Immature natural killer cell (primary cell): ENCODE data around the gene HS6ST1. TPM values are rescaled to one million over a fixed set of nuclear protein-coding genes. Genes with fewer than 3 reads are reported as not detected.
A peak's percentile ranks its signal among the peaks of the same experiment; 100 is the strongest.

ENCODE experiments used
- DNase-seq, 3 donors: peaks; one replicate each; pipeline ENCODE4 v3.0.0; 2022; ENCODE audit warnings: mixed read lengths in 1 of 3
- H3K27ac Mint-ChIP-seq, 6 donors: one replicate each; pipeline ENCODE4 v1.8.0; 2020; ENCODE audit warnings: mixed read lengths in 6 of 6, mild to moderate bottlenecking in 5 of 6, inconsistent platforms in 4 of 6, moderate library complexity in 3 of 6
- H3K27me3 Mint-ChIP-seq, 3 donors: one replicate each; pipeline ENCODE4 v1.8.0; 2020 to 2021; ENCODE audit warnings: low read depth in 3 of 3, mild to moderate bottlenecking in 3 of 3, mixed read lengths in 3 of 3, moderate library complexity in 3 of 3, inconsistent platforms in 1 of 3
- H3K36me3 Mint-ChIP-seq, 3 donors: one replicate each; pipeline ENCODE4 v1.8.0; 2020; ENCODE audit warnings: mixed read lengths in 3 of 3, inconsistent platforms in 2 of 3, mild to moderate bottlenecking in 2 of 3
- H3K4me1 Mint-ChIP-seq, 2 donors: one replicate each; pipeline ENCODE4 v1.8.0; 2020; ENCODE audit warnings: inconsistent platforms in 2 of 2, mild to moderate bottlenecking in 2 of 2, mixed read lengths in 2 of 2, moderate library complexity in 1 of 2
- H3K4me3 Mint-ChIP-seq, 5 donors: one replicate each; pipeline ENCODE4 v1.8.0; 2020; ENCODE audit warnings: mild to moderate bottlenecking in 5 of 5, mixed read lengths in 5 of 5, inconsistent platforms in 3 of 5, moderate library complexity in 3 of 5
- H3K9me3 Mint-ChIP-seq, 6 donors: one replicate each; pipeline ENCODE4 v1.8.0; 2020; ENCODE audit warnings: mild to moderate bottlenecking in 6 of 6, mixed read lengths in 6 of 6, inconsistent platforms in 4 of 6, moderate library complexity in 3 of 6
- polyA plus RNA-seq, 3 donors: library from polyadenylated mRNA; unstranded; fragments of 300-500 nt; fragmentation: Illumina TruSeq; gene quantifications; one replicate each; pipeline ENCODE4 v1.2.3, GENCODE V29; 2021

HS6ST1 gene
- polyA plus RNA-seq, 3 donors from 2014 or later, result 5.1 to 6.6 (median 6.0) TPM

GRCh38 chr2:128279786-128280157, 38.9 kb downstream of the HS6ST1 start:
- Mint-ChIP-seq H3K27ac (peak overlapping the region; percentile 73 to 88 (median 86)), H3K27me3 (peaks cover 0 to 5% (median 1%) of the 10 kb centered on the region in 3 donors), H3K4me3 (peak overlapping the region; percentile 68 to 77 (median 73)), H3K9me3 (peaks cover 0 to 2% (median 0%) of the 10 kb centered on the region in 6 donors), H3K36me3 (peaks cover 0 to 3% (median 0%) of the 10 kb centered on the region in 3 donors), H3K4me1 (peaks cover 79 to 81% of the 10 kb centered on the region in 2 donors)
- no peak for DNase-seq

- no peak for DNase-seq
- Mint-ChIP-seq H3K36me3 (peaks cover 3 to 8% (median 5%) of the 10 kb centered on the region in 3 donors), H3K27ac (peak overlapping the region; percentile 73 to 88 (median 86)), H3K27me3 (peaks cover 0 to 5% (median 1%) of the 10 kb centered on the region in 3 donors), H3K4me1 (peaks cover 86 to 87% of the 10 kb centered on the region in 2 donors), H3K4me3 (peak overlapping the region in 4 of 5 donors; percentile 48 to 77 (median 67)), H3K9me3 (peaks cover 0 to 3% (median 0%) of the 10 kb centered on the region in 6 donors)
These were observed 39.7 kb downstream of the HS6ST1 start for GRCh38 chr2:128279009-128279408.

- Mint-ChIP-seq H3K9me3 (peaks cover 0 to 6% (median 0%) of the 10 kb centered on the region in 6 donors), H3K27ac (peak overlapping the region; percentile 53 to 83 (median 62)), H3K4me3 (peak overlapping the region in 1 of 5 donors; percentile 18), H3K36me3 (peaks cover 6 to 13% (median 8%) of the 10 kb centered on the region in 3 donors), H3K27me3 (peaks cover 0 to 5% (median 1%) of the 10 kb centered on the region in 3 donors), H3K4me1 (peaks cover 89 to 90% of the 10 kb centered on the region in 2 donors)
- no peak for DNase-seq
These were observed 40.5 kb downstream of the HS6ST1 start for GRCh38 chr2:128277961-128278681.

- H3K27me3 Mint-ChIP-seq, result peaks cover 0 to 5% (median 1%) of the 10 kb centered on the region in 3 donors
- H3K27ac Mint-ChIP-seq, result peak overlapping the region; percentile 50 to 89 (median 86)
- peaks cover 0 to 6% (median 0%) of the 10 kb centered on the region in 6 donors for H3K9me3 Mint-ChIP-seq
- H3K4me1 Mint-ChIP-seq, result peaks cover 90 to 93% of the 10 kb centered on the region in 2 donors
- H3K4me3 Mint-ChIP-seq, result peak overlapping the region; percentile 40 to 74 (median 65)
- DNase-seq, result peak; percentile 18 to 26 (median 22)
- peaks cover 6 to 13% (median 8%) of the 10 kb centered on the region in 3 donors for H3K36me3 Mint-ChIP-seq
These were observed 41.6 kb downstream of the HS6ST1 start for GRCh38 chr2:128276878-128277675.

- Mint-ChIP-seq H3K27me3 (peaks cover 0 to 5% (median 1%) of the 10 kb centered on the region in 3 donors), H3K9me3 (peaks cover 0 to 6% (median 0%) of the 10 kb centered on the region in 6 donors), H3K4me3 (peak overlapping the region; percentile 65 to 77 (median 68)), H3K27ac (peak overlapping the region; percentile 65 to 92 (median 82)), H3K4me1 (peaks cover 89 to 90% of the 10 kb centered on the region in 2 donors), H3K36me3 (peaks cover 6 to 13% (median 8%) of the 10 kb centered on the region in 3 donors)
- no peak for DNase-seq
These were observed 43.1 kb downstream of the HS6ST1 start for GRCh38 chr2:128275498-128276045.

GRCh38 chr2:128274218-128274617, 44.5 kb downstream of the HS6ST1 start:
- Mint-ChIP-seq H3K4me3 (peak overlapping the region; percentile 84 to 98 (median 97)), H3K27me3 (peaks cover 0 to 5% (median under 1%) of the 10 kb centered on the region in 3 donors), H3K36me3 (peaks cover 6 to 13% (median 8%) of the 10 kb centered on the region in 3 donors), H3K9me3 (peaks cover 0 to 6% (median 0%) of the 10 kb centered on the region in 6 donors), H3K27ac (peak overlapping the region; percentile 69 to 99 (median 97)), H3K4me1 (peaks cover 75 to 80% of the 10 kb centered on the region in 2 donors)
- no peak for DNase-seq

GRCh38 chr2:128273469-128274081, 45.1 kb downstream of the HS6ST1 start:
- DNase-seq, result peak; percentile 70 to 77 (median 77)
- Mint-ChIP-seq H3K27me3 (peaks cover 0 to 5% (median 0%) of the 10 kb centered on the region in 3 donors), H3K36me3 (peaks cover 6 to 13% (median 8%) of the 10 kb centered on the region in 3 donors), H3K4me3 (peak overlapping the region; percentile 84 to 98 (median 97)), H3K9me3 (peaks cover 0 to 6% (median 0%) of the 10 kb centered on the region in 6 donors), H3K27ac (peak overlapping the region; percentile 89 to 99 (median 98)), H3K4me1 (peaks cover 71 to 78% of the 10 kb centered on the region in 2 donors)

GRCh38 chr2:128272601-128273468, 45.8 kb downstream of the HS6ST1 start:
- Mint-ChIP-seq H3K9me3 (peaks cover 0 to 6% (median 0%) of the 10 kb centered on the region in 6 donors), H3K4me3 (peak overlapping the region; percentile 84 to 98 (median 97)), H3K4me1 (peaks cover 68 to 72% of the 10 kb centered on the region in 2 donors), H3K27me3 (peaks cover 0 to 2% (median 0%) of the 10 kb centered on the region in 3 donors), H3K36me3 (peaks cover 6 to 13% (median 8%) of the 10 kb centered on the region in 3 donors), H3K27ac (peak overlapping the region; percentile 89 to 99 (median 98))
- no peak for DNase-seq

GRCh38 chr2:128271911-128272600, 46.6 kb downstream of the HS6ST1 start:
- H3K9me3 Mint-ChIP-seq, result peaks cover 0 to 6% (median 0%) of the 10 kb centered on the region in 6 donors
- H3K4me1 Mint-ChIP-seq, result peaks cover 61 to 65% of the 10 kb centered on the region in 2 donors
- peaks cover 0 to 2% (median 0%) of the 10 kb centered on the region in 3 donors for H3K27me3 Mint-ChIP-seq
- peak overlapping the region; percentile 40 to 98 (median 56) for H3K4me3 Mint-ChIP-seq
- peak overlapping the region; percentile 89 to 99 (median 98) for H3K27ac Mint-ChIP-seq
- no peak for DNase-seq
- H3K36me3 Mint-ChIP-seq, result peaks cover 6 to 13% (median 8%) of the 10 kb centered on the region in 3 donors

GRCh38 chr2:128271597-128271910, 47.1 kb downstream of the HS6ST1 start:
- H3K27ac Mint-ChIP-seq, result peak overlapping the region in 4 of 6 donors; percentile 45 to 84 (median 64)
- DNase-seq, result no peak
- peaks cover 6 to 13% (median 8%) of the 10 kb centered on the region in 3 donors for H3K36me3 Mint-ChIP-seq
- peaks cover 0 to 2% (median 0%) of the 10 kb centered on the region in 3 donors for H3K27me3 Mint-ChIP-seq
- peaks cover 56 to 62% of the 10 kb centered on the region in 2 donors for H3K4me1 Mint-ChIP-seq
- peaks cover 0 to 6% (median 0%) of the 10 kb centered on the region in 6 donors for H3K9me3 Mint-ChIP-seq
- H3K4me3 Mint-ChIP-seq, result peak overlapping the region in 2 of 5 donors; percentile 42 to 66

GRCh38 chr2:128270672-128271596, 47.7 kb downstream of the HS6ST1 start:
- Mint-ChIP-seq H3K27ac (peak overlapping the region in 5 of 6 donors; percentile 23 to 87 (median 62)), H3K4me1 (peaks cover 49 to 60% of the 10 kb centered on the region in 2 donors), H3K9me3 (peaks cover 0 to 6% (median 0%) of the 10 kb centered on the region in 6 donors), H3K27me3 (peaks cover 0 to 2% (median 0%) of the 10 kb centered on the region in 3 donors), H3K4me3 (peak overlapping the region in 4 of 5 donors; percentile 35 to 66 (median 50)), H3K36me3 (peaks cover 6 to 13% (median 8%) of the 10 kb centered on the region in 3 donors)
- no peak for DNase-seq
